ENCODE data around the gene HECW1.

- TF ChIP-seq, protein P1, sequence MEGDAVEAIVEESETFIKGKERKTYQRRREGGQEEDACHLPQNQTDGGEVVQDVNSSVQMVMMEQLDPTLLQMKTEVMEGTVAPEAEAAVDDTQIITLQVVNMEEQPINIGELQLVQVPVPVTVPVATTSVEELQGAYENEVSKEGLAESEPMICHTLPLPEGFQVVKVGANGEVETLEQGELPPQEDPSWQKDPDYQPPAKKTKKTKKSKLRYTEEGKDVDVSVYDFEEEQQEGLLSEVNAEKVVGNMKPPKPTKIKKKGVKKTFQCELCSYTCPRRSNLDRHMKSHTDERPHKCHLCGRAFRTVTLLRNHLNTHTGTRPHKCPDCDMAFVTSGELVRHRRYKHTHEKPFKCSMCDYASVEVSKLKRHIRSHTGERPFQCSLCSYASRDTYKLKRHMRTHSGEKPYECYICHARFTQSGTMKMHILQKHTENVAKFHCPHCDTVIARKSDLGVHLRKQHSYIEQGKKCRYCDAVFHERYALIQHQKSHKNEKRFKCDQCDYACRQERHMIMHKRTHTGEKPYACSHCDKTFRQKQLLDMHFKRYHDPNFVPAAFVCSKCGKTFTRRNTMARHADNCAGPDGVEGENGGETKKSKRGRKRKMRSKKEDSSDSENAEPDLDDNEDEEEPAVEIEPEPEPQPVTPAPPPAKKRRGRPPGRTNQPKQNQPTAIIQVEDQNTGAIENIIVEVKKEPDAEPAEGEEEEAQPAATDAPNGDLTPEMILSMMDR (conservative IDR thresholded peaks at IDR 0.05), result no peak
- no peak for TF ChIP-seq EZH2 (IDR thresholded peaks at IDR 0.05; ENCODE audit: low read depth)
Measured at GRCh38 chr7:43398831-43399230, 286.4 kb downstream of the HECW1 start.

All from PC-9 (cell line).